ENCODE data around the gene DUOX2. TPM values are rescaled to one million over a fixed set of nuclear protein-coding genes. Genes with fewer than 3 reads are reported as not detected.
A peak's percentile ranks its signal among the peaks of the same experiment; 100 is the strongest.
"Not testable (repeated sequence)": the region's sequence is repeated elsewhere in the genome, so short reads cannot be mapped to it uniquely, and the experiment has no call there.

DUOX2 gene
- total and polyA plus RNA-seq, 3 donors from 2014 or later, result 1.2 to 4.8 (median 2.6) TPM

- H3K4me3 ChIP-seq, result no peak overlapping the region
- peaks cover 5% of the 10 kb centered on the region for H3K4me1 ChIP-seq
- TF ChIP-seq POLR2A (IDR thresholded peaks at IDR 0.05), result no peak
- TF ChIP-seq, protein P1, sequence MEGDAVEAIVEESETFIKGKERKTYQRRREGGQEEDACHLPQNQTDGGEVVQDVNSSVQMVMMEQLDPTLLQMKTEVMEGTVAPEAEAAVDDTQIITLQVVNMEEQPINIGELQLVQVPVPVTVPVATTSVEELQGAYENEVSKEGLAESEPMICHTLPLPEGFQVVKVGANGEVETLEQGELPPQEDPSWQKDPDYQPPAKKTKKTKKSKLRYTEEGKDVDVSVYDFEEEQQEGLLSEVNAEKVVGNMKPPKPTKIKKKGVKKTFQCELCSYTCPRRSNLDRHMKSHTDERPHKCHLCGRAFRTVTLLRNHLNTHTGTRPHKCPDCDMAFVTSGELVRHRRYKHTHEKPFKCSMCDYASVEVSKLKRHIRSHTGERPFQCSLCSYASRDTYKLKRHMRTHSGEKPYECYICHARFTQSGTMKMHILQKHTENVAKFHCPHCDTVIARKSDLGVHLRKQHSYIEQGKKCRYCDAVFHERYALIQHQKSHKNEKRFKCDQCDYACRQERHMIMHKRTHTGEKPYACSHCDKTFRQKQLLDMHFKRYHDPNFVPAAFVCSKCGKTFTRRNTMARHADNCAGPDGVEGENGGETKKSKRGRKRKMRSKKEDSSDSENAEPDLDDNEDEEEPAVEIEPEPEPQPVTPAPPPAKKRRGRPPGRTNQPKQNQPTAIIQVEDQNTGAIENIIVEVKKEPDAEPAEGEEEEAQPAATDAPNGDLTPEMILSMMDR (IDR thresholded peaks at IDR 0.05), result no peak
- intact Hi-C loops (cut with DNase I; ENCODE audit: low total_unique reads), result no loop called here
- no peaks in the 10 kb centered on the region for H3K36me3 ChIP-seq (ENCODE audit: low read depth, missing control alignments)
- H3K9me3 ChIP-seq, result no peaks in the 10 kb centered on the region
- 82 to 84% methylated on average over 7 to 8 of the region's 8 CpGs for WGBS, 2 donors
- no peaks in the 10 kb centered on the region for H3K27me3 ChIP-seq
- no peak for DNase-seq
- H3K27ac ChIP-seq, result no peak overlapping the region
Measured at GRCh38 chr15:45137703-45138102, 23.7 kb upstream of the DUOX2 start.

DNA sequence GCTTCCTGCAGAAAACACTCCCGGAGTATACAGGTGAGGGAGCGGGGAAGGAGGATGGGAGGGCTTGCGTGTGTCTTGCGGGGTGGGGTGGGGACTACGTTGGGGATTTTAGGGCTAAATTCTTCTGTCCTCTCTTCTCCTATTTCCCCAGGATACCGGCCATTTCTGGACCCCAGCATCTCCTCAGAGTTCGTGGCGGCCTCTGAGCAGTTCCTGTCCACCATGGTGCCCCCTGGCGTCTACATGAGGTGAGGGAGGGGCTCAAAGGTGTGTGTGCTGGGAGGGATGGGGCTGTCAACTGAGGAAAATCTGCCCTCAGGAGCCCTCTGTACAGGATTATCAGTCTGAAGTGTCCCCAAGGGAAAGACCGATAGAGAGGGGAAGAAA lies 22.4 kb upstream of the DUOX2 start:
- DNase-seq, result no peak
- no peaks in the 10 kb centered on the region for H3K36me3 ChIP-seq (ENCODE audit: low read depth, missing control alignments)
- no peaks in the 10 kb centered on the region for H3K27me3 ChIP-seq
- intact Hi-C loops (cut with DNase I; ENCODE audit: low total_unique reads), result no loop called here
- no peak overlapping the region for H3K27ac ChIP-seq
- WGBS, 2 donors, result 16 to 18% methylated on average over 10 of the region's 10 CpGs
- H3K4me1 ChIP-seq, result peaks cover 5% of the 10 kb centered on the region
- H3K4me3 ChIP-seq, result no peak overlapping the region
- no peaks in the 10 kb centered on the region for H3K9me3 ChIP-seq
- no peak for TF ChIP-seq POLR2A (IDR thresholded peaks at IDR 0.05)
- TF ChIP-seq, protein P1 (IDR thresholded peaks at IDR 0.05), result peak in 1 of 3 experiments; percentile 10

DNA sequence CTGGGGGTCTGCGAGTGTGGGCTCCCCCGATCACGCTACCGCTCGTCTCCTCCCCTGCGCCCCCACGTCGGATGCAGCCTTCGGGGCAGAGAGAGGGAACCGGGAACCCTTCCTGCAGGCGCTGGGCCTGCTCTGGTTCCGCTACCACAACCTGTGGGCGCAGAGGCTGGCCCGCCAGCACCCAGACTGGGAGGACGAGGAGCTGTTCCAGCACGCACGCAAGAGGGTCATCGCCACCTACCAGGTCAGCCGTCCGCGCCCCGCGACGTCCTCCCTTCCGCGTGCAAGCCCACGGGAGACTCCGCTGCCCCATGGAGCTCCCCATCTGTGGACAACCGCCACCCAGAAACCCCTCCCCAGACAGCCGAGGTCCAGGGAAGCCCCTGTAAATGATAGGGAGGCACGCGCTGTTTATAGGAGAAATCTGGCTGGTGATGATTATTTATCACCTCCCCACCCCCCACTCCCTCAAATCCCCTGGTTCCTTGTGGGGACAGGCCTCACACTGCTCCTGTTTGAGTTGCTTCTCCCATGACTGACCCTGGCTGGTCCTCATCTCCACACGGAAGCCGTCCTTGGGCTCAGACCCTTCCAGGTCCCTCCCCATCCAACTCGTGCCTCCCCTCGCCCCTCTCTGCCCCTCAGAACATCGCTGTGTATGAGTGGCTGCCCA lies 21.9 kb upstream of the DUOX2 start:
- H3K9me3 ChIP-seq; H3K4me3 ChIP-seq; intact Hi-C loops (cut with DNase I; ENCODE audit: low total_unique reads); H3K4me1 ChIP-seq; DNase-seq; H3K27me3 ChIP-seq; H3K36me3 ChIP-seq (ENCODE audit: low read depth, missing control alignments); H3K27ac ChIP-seq: not testable (repeated sequence)
- 0 to 9% methylated on average over 1 to 8 of the region's 37 CpGs for WGBS, 2 donors

DNA sequence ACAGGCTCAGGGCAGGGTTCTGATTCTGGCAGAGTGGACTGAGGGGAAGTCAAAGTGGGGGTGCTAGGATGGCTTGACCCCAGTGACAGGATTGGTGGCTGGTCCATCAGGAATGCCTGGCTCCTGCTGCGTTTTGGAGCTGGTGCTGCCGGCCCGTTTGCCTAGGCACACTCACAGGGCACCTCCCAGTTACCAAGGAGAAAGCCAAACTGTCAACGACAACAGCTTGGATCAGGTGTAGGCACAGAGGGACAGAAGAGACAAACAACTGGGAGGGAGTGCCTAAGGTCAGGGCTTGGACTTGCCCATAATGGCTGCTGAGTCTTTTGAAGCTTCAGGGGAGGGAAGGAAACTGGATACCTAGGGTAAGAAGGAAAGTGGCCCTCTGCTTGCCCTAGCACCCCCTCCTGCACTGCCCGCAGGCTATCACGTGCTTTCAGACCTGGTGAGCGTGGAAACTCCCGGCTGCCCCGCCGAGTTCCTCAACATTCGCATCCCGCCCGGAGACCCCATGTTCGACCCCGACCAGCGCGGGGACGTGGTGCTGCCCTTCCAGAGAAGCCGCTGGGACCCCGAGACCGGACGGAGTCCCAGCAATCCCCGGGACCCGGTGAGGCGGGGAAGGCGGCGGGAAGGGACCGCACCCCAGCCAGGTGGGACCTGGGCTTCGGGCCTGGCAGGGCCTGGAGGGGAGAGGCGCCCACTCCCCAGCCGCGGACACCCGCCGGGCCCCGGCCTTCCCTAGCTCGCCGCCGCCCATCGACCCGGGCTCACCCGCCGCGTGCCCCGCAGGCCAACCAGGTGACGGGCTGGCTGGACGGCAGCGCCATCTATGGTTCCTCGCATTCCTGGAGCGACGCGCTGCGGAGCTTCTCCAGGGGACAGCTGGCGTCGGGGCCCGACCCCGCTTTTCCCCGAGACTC lies 21.0 kb upstream of the DUOX2 start:
- DNase-seq, result peak; percentile 42
- Histone ChIP-seq H3K9me3 (no peaks in the 10 kb centered on the region), H3K36me3 (ENCODE audit: low read depth, missing control alignments) (no peaks in the 10 kb centered on the region), H3K27ac (no peak overlapping the region), H3K27me3 (no peaks in the 10 kb centered on the region), H3K4me3 (peak overlapping the region in 1 of 2 donors; percentile 31), H3K4me1 (peaks cover 5% of the 10 kb centered on the region)
- WGBS, 2 donors, result 8 to 10% methylated on average over 20 to 47 of the region's 57 CpGs
- intact Hi-C loops (cut with DNase I; ENCODE audit: low total_unique reads), result no loop called here
- TF ChIP-seq POLR2A (IDR thresholded peaks at IDR 0.05), result no peak

GRCh38 chr15:45134046-45134445 lies 20.1 kb upstream of the DUOX2 start:
- no peak for DNase-seq
- Histone ChIP-seq H3K4me1 (peaks cover 5% of the 10 kb centered on the region), H3K27ac (no peak overlapping the region), H3K9me3 (no peaks in the 10 kb centered on the region), H3K36me3 (ENCODE audit: low read depth, missing control alignments) (no peaks in the 10 kb centered on the region), H3K27me3 (no peaks in the 10 kb centered on the region), H3K4me3 (no peak overlapping the region)
- intact Hi-C loops (cut with DNase I; ENCODE audit: low total_unique reads), result no loop called here
- TF ChIP-seq, protein P1 (IDR thresholded peaks at IDR 0.05), result no peak
- no peak for TF ChIP-seq POLR2A (IDR thresholded peaks at IDR 0.05)
- WGBS, 2 donors, result 92 to 95% methylated on average over 7 of the region's 7 CpGs

Measured in testis (tissue), 3 donors.